GM18519 (cell line): Measurements from ENCODE around the gene HAVCR1.
"Not testable (repeated sequence)": the region's sequence is repeated elsewhere in the genome, so short reads cannot be mapped to it uniquely, and the experiment has no call there.

Experiments
- ATAC-seq: cut with Tn5 transposase; IDR thresholded peaks from one replicate; pipeline ENCODE4 v1.9.1; 2021; ENCODE audit warnings: mild to moderate bottlenecking, moderate library complexity; ENCODE audit not compliant: unreplicated experiment, low FRiP score

HAVCR1 gene

DNA sequence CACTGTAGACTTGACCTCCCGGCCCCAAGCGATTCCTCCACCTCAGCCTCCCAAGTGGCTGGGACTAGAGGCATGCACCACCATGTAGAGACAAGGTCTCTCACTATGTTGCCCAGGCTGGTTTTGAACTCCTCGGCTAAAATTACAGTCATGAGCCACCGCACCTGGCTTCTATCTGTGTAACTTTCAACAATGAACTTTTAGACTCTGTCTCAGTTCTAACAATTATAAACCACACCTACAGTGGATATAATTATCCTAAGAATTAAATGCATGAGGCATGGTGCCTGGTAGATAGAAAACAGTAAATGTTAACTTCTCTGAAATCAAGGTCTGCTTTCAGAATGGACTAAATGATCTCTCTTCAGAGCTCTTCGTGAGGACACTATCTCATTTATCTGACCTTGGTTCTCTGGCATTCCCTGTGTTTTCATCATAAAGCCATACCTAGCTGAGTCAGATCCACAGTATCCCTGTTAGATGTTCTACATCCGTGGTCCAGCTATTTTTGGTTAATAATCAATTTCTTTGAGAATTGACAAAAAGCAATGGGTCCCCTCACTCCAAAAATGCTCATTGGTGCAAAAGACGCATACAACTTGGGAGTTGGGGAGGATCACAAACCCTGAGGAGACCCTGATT is 7.2 kb downstream of the HAVCR1 start:
- ATAC-seq, result no peak

DNA sequence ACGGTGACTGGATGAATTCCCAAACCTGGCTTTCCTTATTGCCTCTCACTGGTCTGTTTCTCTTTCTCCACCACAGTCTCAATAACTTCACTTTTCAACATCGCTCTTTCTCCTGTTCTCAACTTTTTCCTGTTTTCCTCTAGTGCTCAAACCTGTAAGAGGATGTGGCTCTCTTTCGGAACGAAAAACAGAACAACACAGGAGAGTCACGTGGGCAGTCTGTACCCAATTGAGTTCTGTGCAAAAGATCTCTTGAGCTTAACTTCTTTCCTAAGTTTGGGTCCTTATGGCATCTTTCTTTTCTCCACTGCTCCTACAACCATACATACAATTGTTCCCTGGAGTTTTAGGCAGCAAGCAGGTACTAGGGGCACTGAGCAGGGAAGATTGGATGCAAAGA is 8.9 kb downstream of the HAVCR1 start:
- ATAC-seq, result no peak

DNA sequence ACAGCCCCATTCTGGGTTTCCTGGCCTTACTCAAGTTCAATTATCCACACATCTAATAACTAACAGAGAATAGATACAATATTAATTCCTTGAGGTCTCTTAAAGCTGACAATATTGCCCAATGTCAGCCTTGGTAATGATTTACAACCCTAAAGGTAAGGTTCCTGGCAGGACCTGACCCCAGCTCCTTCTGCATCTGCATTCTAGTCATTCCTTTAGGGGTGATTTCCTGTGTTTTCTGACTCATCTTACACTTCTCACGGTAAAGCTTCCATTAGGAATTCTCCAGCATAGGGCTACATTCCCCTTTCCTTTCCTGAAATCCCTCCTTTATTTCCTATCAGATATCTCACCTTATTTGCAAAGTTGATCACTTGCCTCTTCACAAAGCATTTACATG is 9.3 kb downstream of the HAVCR1 start:
- no peak for ATAC-seq

DNA sequence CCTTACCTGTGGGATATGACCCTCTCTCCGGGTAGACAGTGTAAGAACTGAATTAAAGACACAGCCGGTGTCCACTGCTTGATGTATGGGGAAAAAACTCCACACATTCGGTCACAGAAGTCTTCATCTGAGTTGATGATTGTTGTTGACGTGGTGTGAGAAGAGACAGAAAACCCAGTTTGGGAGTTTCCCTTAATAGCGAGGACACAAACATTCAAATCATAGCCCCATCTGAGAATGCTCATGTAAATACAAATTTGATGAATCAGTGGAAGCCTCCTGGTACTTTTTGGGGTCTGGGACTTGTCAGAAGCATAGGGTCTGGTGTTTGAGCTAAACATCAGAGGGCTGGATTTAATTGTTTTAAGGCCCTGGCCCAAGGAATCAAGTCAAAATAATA is 11.0 kb downstream of the HAVCR1 start:
- no peak for ATAC-seq

DNA sequence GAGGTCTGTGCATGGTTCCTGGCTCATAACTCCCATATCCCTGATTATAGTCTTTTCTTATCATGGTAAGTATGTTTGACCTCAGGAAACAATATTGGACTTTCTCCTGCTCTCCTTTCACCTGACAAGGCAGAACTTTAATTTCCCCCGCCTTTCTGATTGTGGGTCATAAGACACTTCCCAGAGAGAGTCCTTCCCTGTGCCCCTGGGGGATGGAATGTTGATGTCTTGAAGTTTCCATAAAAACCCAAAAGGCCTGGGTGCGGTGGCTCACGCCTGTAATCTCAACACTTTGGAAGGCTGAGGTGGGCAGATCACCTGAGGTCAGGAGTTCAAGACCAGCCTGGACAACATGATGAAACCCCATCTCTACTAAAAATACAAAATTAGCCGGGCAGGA is 11.9 kb downstream of the HAVCR1 start:
- ATAC-seq, result not testable (repeated sequence)

DNA sequence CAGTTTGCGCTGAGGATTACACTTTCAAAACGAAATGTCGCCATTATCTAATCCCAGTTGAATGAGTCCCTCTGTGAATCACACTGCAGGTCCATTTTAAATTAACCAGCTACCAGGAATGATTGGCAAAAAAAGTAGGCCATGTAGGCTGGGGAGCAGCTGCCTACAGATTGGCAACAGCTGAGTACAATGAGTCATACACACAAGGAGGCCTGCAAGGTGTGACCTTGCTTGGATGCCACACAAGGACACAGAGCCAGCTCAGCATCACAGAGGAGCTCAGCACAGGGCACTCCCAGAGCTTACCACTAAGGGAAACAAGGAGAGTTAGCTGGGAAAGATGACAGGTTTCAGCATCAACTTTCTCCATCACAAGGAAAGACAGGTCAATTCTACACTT is 12.9 kb downstream of the HAVCR1 start:
- no peak for ATAC-seq

DNA sequence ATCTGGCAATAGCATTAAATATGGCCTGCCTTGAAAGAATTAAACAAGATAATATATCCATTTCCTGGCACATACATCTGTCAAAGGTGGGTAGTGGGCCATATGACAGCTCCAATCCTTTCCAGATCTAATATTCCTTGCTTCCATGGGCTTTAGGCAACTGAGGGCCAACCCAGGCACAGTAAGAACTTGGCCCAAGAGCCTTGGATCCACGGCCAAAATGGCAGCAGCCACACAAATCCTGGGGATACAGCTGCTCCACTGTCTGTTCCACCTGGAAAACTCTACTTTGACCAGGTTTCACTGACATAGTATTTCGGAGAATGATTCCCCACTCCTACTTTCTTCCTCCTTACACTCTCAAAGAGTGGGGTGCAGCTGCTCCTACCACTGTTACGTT is 13.3 kb downstream of the HAVCR1 start:
- no peak for ATAC-seq

DNA sequence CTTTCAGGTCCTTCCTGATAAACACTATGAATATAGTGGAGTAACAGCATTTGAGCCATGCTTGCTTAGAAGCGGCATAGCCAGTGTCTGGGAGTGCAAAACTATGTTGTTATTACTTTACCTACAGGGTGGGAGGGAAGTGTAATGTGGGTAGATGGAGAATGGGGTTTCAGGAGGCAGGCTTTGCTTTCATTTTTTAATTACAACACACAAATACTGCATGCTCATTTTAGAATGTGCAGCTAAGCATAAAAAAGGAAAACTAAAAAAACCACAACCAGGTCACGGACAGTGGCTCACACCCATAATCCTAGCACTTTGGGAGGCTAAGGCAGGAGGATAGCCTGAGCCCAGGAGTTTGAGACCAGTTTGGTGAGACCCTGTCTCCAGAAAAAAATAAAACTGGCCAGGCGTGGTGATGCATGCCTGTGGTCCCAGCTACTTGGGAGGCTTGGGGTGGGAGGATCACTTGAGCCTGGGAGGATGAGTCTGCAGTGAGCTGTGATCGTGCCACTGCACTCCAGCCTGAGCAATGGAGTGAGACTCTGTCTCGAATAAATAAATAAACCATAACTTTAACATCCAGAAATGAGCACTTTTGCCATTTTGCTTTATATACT is 20.2 kb downstream of the HAVCR1 start:
- ATAC-seq, result peak; percentile 47

DNA sequence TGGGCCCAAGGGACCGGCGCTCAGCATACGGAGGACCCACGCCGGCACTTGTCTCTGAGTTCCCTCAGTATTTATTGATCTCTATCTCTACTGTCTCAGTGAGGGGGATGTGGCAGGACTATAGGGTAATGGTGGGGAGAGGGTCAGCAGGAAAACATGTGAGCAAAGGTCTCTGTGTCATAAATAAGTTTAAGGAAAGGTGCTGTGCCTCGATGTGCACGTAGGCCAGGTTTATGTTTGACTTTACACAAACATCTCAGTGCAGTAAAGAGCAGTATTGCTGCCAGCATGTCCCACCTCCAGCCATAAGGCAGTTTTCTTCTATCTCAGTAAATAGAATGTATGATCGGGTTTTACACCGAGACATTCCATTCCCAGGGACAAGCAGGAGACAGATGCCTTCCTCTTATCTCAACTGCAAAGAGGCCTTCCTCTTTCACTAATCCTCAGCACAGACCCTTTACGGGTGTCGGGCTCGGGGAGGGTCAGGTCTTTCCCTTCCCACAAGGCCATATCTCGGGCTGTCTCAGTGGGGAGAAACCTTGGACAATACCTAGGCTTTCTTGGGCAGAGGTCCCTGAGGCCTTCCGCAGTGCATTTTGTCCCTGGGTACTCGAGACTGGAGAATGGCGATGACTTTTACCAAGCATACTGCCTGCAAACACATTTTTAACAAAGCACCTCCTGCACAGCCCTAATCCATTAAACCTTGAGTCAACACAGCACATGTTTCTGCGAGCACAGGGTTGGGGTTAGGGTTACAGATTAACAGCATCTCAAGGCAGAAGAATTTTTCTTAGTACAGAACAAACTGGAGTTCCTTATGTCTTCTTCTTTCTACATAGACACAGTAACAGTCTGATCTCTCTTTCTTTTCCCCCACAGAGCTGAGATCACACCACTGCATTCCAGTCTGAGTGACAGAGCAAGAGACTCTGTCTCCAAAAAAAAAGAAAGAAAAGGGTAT is 24.5 kb downstream of the HAVCR1 start:
- ATAC-seq, result not testable (repeated sequence)

DNA sequence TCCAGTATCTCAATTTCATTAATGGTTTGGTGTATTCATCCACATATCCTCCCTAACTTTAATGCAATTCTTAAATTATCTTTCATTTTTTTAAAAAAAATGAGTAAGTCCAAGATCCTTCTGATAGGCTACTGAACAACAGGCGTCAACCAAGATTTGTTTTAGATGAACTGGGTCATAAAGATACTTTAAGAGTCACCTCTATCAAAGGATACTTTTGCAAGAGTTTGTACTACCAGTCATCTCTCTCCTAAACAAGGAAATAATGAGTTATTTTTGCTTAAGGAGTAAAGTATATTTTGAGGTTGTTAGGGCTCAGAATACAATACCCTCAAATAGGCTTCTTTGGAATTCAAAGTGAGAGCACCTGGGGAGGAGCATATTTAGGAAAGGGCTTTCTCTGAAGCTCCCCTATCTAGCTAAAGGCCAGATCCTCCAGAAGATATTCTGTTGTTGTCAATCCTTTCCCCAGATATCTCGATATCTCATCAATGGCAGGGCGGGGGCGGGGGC is 25.8 kb downstream of the HAVCR1 start:
- no peak for ATAC-seq

DNA sequence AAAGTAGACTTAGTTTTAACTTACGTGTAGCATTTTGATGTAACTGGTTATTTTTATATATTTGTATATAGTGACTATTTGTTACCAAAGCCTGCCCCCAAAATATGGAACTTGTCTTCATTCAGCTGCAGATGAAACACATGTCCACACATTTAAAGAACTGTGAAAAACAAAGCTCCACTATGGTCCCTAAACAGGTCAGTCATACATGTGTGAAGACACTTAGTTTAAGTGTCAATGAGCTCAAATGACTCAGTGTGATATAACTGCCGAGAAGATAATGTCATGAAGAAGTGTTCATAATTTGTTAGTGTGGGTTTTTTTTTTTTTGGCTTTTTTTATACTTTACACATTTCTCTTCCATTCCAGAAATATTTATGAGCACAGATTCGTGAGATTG is 28.2 kb downstream of the HAVCR1 start:
- no peak for ATAC-seq

DNA sequence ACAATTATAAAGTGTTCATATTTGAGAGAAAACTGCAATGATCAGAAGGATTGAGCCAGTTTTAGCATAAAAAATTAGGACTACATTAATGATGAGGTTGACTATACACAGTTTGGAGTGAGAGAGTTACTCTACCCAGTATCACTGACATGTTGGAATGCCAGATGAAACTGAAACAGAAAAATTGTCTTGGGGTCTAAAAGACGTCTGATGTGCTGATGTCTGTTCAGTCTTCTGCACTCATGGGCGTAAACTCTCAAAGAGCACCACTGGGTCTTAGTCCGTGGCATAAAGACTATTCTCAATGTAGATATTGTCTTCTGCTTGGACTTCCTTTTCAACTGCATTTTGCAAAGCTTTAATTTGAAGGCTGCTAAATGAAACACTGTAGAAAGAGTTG is 29.5 kb downstream of the HAVCR1 start:
- ATAC-seq, result no peak

DNA sequence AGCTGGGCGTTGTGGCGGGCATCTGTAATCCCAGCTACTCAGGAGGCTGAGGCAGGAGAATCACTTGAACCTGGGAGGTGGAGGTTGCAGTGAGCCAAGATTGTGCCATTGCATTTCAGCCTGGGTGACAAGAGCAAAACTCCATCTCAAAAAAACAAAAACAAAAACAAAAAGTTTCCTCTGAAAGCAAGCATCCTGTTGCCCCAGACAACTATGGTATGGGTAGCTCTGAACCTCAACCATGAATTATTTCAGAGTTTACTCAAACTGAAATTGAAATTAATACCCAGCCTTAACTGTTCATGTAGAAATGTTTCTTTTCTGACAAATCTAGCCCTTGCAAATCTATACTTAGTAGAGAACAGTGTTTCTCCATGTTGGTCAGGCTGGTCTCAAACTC is 31.3 kb downstream of the HAVCR1 start:
- peak; percentile 97 for ATAC-seq

DNA sequence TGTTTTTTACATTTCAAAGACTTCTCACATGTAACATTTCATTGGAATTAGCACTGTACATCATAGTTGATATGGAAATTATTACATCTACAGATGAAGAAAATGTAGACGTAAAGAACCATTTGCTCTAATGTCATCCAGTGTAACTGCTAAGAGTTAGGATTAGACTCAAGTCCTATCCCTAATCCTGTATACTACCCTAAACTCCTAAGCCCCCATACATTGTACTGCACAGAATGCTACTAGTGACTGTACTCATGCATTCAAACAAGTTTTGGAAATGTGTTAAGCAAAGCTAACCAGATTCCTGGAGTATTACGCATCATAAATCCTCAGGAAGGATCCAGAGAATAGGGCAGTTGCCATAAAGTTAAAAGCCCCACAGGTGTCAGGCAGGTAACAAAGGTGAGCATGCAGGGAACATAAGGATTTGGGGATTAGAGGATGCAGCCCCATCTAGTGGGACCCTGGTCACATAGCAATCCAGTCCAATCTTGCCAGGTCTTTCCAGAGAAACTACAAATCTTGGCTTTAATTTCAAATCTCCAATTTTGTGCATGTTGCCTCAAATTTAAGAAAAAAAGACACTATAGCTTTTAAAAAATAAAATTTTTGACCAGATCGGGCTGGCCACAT is 32.0 kb downstream of the HAVCR1 start:
- ATAC-seq, result no peak

DNA sequence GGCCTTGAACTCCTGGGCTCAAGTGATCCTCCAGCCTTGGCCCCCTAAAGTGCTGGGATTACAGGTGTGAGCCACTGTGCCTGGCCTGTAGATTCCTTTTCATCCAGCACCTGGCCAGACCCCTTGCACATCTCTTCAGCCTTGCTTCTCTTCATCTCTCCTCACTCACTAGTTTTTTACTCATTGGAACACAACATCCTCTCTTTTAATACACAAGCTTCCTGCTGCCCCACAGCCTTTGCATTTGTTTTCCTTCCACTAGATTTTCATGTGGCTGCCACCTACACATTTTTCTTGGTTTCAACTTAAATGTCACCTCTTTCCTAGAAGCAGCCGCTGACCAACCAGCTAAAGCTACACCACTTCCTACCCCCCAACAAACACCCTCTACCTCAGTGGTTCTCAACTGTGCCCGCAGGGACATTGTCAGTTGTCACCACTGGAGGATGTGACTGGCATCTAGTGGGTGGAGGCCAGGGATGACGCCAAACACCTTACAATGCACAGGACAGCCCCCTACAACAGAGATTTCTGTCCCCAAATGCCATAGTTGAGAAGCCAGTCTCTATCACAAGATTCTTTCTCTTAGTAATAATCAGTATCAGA is 33.7 kb downstream of the HAVCR1 start:
- ATAC-seq, result no peak

DNA sequence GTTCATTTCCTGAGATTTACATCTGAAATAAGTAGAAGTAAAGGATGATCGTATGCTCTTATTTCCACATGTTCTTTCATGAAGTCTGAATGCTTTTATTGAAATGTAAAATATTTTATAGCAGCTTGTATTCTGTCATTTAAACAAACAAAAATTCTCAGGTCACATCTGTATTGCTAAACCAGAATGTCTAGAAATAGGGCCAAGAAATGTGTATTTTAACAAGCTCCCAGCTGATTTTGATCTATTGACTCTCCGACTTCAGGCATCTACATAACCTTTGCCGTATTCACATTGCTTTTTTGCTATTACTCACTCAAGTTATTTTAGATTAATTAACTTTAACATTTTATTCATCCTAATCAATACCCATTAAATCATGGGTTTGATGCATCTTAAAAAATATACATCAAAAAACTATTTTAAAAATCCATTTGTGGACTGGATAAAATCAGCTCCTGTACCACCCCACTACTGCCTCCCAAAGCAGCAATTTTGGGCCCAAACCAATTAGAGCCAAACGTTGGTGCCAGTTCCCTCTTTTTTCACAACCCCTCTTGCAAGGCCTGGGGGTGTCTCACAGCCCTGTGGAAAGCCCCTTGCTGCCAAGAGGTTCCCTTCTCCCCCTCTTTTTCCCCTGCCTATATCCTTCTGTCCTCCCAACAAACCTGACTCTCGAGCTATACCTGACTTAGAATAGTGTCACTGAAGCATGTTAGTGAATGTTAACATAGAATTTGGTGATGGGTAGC is 34.5 kb downstream of the HAVCR1 start:
- ATAC-seq, result no peak

DNA sequence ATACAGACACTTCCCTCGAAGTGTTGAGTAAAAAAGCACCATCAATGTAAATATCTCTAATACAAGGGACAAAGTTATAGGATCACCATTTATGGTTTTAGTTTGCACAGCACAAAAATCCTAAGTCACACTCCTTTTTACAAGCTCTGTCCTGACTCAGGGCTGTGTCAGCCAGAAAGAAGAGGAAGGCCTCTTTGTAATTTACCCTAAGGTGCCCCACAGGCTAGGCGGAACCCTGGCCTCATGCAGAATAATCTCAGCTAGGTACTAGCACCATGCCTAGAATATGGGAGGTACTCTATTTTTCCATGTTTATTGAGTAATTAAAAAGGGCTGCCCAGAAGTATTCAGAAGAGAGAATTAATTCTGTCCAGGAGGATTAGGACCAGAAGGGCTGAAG is 36.9 kb downstream of the HAVCR1 start:
- ATAC-seq, result no peak

DNA sequence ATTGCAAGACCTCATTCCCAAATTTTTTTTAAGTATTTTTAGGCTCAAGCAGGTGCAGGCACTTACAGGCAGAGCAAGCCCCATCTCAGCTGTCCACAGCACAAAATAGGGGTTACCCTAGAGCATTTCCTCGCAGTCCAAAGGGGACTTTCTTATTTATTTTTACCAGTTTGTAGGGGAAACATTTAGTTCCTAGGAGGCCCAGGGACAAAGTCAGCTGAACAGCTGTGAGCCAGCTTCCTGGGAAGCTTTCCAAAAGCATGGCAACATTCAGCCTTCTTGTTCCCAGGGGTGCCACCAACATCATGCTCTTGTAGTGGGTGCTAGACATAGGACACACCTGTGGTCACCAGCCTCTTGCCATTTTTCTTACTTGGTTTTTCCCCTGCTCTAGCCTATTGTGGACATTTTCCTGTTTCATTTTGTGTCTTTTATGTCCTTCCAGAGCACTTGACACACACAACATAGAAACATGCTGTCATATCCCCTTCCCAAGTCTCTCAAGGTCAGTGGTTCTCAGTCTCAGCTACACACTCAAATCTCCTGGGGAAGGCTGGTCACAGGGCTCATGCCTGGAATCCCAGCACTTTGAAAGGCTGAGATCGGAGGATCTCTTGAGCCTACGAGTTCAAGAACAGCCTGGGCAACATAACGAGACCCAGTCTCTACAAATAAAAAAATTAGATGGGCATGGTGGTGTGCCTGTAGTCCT is 38.2 kb downstream of the HAVCR1 start:
- no peak for ATAC-seq

DNA sequence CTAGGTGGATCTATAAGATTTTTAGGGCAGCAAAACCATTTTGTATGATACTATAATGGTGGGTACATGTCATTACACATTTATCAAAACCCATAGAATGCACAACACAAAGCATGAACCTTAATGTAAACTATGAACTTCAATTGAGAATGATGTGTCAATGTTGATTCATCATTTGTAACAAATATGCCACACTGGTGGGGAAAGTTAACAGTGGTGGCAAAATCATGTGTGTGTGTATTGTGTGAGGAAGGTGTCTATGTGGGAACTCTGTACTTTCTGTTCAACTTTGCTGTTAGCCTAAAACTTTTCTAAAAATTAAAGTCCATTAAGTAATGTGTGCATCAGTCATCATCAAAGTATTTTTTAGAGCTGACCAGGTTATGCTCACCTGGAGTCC is 38.9 kb downstream of the HAVCR1 start:
- ATAC-seq, result no peak
